NB4 (cell line): ENCODE data around the gene DBP.

ENCODE experiments used
- MYC ChIP-seq: IDR thresholded peaks from 2 replicates; pipeline ENCODE4 v1.6.1; 2011; ENCODE audit warnings: low read depth, low read length
- POLR2A ChIP-seq: IDR thresholded peaks from 2 replicates; pipeline ENCODE4 v1.6.1; 2011; ENCODE audit warnings: mild to moderate bottlenecking; ENCODE audit not compliant: insufficient read length; ENCODE audit errors: extremely low read depth
- TF ChIP-seq, protein P1 (sequence below): IDR thresholded peaks from one replicate; pipeline ENCODE4 v1.5.1; 2012; ENCODE audit warnings: low read depth, low read length
- TF ChIP-seq, protein P2 (sequence below): IDR thresholded peaks from 2 replicates; pipeline ENCODE4 v1.6.1; 2011; ENCODE audit warnings: low read depth, low read length

DNA sequence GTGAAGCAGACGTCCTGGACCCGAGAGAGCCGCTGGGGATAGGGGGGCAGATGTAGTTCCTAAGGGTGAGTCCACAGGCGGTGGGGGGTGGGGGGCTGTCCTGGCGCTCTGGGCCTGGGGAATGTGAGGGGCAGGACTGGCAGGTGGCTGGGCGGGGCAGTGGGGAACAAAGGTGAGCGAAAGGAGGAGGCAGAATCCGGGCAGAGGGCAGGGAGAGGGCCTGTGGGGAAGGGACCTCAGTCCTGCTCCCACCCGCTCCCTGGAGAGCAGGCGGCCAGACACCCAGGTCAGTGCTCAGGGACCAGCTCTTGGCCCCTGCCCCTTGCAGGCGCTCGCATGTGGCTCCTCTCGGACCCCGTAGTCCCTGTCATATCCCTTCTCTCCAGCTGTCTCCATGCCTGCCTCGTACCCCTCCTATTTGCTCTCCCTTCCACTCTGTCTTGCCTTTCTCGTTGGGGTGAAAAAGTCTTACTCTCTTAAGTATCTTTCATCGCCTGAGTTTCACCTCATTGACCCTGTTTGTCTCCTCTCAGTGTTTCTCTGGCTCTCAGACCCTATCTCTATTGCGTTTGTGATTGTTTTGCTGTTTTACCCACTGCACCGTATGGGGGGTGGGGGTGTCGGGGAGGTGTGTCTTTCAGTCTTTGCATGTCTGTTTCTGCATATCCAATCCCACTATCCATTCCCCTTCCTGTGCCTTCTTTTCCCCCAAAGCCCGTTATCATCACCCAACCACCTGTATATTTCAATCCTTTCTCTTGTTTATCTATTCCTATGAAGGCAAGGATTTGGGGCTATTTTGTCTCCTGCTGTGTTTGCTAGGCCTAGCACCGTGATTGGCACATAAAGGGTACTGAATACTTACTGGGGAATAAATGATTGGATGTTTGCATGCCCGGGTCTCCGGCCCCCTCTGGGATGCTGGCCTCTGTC is 12.1 kb downstream of the DBP start:
- TF ChIP-seq, protein P1, sequence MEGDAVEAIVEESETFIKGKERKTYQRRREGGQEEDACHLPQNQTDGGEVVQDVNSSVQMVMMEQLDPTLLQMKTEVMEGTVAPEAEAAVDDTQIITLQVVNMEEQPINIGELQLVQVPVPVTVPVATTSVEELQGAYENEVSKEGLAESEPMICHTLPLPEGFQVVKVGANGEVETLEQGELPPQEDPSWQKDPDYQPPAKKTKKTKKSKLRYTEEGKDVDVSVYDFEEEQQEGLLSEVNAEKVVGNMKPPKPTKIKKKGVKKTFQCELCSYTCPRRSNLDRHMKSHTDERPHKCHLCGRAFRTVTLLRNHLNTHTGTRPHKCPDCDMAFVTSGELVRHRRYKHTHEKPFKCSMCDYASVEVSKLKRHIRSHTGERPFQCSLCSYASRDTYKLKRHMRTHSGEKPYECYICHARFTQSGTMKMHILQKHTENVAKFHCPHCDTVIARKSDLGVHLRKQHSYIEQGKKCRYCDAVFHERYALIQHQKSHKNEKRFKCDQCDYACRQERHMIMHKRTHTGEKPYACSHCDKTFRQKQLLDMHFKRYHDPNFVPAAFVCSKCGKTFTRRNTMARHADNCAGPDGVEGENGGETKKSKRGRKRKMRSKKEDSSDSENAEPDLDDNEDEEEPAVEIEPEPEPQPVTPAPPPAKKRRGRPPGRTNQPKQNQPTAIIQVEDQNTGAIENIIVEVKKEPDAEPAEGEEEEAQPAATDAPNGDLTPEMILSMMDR, result no peak
- TF ChIP-seq POLR2A, result no peak
- no peak for TF ChIP-seq MYC
- TF ChIP-seq, protein P2, sequence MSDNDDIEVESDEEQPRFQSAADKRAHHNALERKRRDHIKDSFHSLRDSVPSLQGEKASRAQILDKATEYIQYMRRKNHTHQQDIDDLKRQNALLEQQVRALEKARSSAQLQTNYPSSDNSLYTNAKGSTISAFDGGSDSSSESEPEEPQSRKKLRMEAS, result no peak
